HG03520 (cell line): ENCODE data around the gene PAQR4.
A peak's percentile ranks its signal among the peaks of the same experiment; 100 is the strongest.

Experiments
- ATAC-seq: cut with Tn5 transposase; IDR thresholded peaks from one replicate; pipeline ENCODE4 v1.9.1; 2021; ENCODE audit warnings: mild to moderate bottlenecking, moderate library complexity; ENCODE audit not compliant: unreplicated experiment

PAQR4 gene

DNA sequence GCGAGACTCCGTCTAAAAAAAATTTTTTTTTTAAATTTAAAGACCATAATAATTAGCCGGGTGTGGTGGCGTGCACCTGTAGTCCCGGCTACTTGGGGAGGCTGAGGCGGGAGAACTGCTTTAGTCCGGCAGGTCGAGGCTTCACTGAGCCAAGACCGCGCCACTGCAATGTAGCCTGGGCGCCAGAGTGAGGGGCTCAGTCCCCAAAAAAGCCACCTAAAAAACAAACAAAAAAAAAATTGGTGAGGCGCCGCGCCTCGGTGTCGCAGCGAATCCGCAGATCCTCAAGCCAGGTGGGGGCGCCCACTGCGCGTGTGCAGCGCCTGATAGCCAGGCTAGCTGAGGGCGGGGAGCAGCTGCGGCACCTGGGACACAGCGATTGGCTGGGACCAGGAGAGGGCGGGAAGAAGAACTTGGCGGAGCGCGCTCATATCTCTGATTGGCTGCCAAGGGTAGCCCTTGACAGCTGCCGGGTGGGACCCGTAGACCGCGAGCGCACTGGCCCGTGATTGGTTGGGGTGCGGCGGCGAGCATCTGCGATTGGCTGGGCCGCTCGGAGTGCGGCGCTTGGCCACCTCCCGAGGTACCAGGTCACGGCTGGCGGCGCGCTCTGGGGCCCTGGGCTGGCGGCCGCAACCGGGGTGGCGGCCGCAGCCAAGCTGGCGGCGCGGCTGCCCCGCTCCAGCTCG is 34.6 kb downstream of the PAQR4 start:
- peak; percentile 95 for ATAC-seq

DNA sequence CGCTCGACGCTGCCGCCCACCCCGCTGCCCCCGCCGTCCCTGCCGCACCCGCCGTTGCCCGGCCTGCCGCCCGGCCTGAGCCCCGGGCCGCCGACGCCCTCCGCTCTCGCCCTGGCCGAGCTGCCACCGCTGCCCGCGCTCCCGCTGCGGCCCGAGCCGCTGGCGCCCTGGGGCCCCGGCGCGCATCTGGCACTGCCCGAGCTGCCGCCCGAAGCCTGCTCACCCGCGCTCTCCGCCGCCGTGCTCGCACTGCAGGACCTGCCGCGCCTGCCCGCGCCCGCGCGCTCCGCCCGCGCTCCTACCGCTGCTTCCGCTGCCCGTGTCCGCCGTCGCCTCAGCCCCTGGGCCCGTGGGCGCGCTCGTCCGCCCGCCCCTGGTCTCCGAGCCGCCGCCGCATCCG is 35.2 kb downstream of the PAQR4 start:
- peak; percentile 13 for ATAC-seq

DNA sequence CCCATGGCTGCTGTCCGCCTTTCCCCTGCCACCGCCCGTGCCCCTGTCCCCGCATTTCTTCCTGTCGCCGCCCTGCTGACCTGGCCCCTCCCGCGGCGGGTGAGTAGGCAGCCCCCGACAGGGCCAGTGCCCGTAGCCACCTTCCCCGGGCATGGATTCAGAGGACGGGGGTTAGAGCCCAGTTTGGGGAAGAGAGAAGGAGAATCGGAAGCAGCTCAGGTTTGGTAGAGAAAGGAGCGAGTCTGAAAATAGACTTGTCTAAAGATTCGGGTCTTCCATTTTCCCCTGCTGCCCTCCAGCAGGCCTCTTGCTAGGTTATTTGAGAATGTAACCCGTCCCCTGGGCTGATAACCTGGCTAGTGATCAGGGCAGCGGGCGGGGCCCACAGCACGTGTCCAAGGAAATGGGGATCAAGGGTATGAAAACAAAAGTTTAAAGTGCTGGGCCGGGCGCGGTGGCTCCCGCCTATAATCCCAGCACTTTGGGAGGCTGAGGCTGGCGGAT is 35.7 kb downstream of the PAQR4 start:
- ATAC-seq = no peak

DNA sequence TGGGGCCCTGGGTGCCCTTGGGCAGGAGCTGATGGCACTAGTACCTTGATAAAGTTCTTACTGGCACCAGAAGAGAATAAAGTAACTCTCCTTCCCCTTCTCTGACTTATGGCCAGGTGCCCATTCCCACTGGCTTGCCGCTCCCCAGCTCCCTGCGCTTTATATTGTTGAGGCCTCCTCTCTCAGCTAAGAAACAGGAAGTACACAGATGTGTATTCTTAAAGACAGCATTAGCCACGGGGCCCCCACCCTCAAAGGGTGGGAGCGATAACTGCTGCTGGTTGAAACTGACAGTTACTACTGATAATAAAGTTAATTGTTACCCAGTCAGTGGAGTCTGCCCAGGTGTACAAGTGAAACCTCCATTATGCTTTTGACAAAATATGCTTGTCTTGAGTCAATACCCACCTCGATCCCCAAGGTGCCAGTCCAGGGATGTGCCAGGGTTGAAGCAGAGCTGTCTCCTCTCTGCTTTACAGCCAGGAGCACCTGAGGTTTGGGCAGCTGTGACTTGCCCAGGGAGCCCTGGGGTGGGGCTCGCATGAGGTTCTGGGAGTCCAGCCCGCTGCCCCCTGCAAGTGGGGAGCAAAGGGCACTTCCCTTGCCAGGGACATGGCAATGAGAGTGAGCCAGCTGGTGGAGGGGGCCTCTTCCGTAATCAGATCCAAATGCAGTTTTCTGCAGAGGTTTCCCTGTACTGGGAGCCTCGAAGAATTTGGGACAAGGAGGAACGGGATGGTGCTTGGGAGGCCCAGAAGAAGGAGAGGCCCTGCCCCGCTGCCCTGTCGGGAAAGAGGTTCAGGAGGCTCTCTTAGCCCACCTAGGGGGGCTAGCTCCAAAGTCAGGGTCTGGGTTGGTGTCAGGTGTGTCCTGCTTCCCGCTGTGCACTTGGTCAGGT is 38.2 kb downstream of the PAQR4 start:
- no peak for ATAC-seq

DNA sequence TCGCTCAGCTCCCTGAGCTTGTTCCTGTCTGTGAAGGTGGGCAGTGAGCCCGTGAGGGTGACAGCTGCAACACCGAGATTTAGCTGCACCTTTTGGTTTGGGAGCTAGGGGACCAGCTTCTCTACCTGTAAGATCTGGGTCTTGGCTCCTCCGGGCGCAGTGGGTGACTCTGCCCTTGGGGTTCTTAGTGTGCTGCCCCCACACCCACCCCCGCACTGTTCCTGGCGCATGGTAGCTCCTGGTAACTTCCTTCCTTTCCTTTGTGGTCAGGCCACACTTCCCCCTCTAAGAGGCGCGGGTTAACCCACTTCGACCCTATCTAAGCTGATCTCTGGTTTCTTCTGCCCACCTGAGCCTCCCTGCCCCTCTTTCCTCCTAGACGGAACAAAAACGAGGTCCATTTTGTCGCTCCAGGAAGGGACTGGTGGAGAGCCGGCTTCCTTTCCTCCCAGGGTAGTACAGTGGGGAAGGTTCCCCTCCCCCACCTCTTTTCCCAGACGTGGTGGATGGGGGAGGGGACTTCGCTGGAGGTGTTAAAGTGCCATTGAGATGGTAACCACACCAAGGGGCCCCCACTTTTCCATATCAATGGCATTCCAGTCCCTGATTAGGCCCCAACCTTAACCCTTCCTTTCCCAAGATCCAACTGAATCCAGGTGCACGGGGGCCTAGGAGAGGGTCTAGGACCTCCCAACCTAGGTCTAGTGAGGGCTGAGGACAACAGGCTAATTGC is 39.0 kb downstream of the PAQR4 start:
- ATAC-seq = no peak

DNA sequence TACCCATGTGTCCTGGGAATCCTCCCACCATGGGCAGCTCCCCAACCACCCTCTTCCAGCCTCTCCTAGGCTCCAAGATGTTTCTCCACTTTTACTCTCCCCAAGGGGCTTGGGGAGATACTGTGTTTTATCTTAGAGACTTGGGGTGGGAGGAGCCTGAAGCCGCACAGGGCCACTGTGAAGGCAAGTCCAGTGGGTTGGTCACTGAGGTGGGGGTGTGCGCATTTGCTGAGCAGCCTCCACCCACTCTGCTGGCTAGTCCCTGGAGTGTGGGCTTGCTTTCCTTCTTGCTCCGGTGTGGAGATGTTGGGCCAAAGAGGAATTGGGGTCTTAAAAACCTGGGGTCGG is 39.5 kb downstream of the PAQR4 start:
- no peak for ATAC-seq

DNA sequence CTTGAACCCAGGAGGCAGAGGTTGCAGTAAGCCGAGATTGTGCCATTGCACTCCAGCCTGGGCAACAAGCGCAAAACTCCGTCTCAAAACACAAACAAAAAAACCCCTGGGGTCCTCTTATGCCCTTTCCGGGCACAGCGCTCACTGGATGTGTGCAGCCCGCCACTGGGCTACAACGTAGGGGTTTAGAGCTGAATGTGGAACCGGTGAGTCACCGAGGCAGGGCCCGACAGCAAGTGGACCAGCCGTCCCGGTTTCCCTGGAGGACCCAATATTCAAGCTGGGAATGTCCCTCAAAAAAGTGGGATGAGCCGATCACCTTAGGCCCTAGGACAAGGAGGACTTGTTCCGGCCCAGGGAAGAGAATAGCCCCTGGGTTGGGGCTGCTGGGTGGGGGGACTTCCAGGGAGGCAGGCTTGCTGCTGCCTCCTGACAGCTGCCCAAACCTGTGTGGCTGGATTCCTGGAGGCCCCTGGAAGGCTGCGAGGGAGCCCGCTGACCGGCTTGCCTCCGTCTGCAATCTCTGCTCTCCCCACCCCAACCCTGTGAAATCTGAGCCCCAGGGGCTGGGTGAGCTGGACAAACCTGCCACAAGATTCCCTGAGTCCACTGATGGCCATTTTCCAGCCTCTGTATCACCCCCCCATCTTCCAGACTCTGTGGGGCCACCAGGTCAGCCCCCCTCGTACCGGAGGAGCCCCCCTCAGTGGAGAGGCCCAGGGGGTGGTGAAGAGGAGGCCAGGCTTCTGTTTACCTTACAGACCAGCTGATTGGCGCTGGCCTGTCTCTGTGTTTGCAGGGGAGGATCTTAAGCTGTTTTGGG is 40.6 kb downstream of the PAQR4 start:
- ATAC-seq = no peak

DNA sequence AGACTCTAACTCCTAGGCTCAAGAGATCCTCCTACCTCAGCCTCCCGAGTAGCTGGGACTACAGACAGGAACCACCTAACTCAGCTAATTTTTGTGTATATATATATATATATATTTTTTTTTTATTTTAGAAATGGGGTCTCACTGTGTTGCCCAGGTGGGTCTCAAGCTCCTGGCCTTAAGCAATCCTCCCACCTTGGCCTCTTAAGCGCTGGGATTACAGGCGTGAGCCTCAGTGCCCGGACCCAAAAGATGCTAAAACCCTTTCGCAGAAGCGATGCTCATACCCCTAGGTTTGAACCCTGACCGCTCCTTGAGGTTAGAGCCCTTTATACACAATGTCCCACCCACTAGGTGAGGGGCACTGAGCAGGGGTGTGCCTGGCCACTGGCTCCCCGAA is 41.4 kb downstream of the PAQR4 start:
- no peak for ATAC-seq

DNA sequence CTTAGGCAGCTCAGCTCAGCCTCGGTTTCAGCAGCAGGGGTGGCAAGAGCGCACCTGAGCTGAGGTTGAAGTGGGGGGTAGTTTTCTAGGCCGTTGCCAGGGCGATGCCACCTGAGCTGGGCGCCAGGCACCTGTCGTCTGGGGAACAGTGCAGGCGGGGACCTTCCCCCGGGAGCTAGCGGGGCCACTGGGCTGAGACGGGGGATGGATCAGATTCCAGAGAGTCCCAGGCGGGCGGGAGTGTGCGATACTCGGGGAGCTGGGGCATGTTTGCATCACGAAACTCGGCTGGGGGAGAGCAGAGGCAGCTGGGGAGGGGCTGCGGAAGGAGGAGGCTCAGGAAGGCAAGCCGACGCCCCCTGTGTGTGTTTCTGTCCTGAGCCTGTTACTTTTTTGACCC is 43.1 kb downstream of the PAQR4 start:
- no peak for ATAC-seq

DNA sequence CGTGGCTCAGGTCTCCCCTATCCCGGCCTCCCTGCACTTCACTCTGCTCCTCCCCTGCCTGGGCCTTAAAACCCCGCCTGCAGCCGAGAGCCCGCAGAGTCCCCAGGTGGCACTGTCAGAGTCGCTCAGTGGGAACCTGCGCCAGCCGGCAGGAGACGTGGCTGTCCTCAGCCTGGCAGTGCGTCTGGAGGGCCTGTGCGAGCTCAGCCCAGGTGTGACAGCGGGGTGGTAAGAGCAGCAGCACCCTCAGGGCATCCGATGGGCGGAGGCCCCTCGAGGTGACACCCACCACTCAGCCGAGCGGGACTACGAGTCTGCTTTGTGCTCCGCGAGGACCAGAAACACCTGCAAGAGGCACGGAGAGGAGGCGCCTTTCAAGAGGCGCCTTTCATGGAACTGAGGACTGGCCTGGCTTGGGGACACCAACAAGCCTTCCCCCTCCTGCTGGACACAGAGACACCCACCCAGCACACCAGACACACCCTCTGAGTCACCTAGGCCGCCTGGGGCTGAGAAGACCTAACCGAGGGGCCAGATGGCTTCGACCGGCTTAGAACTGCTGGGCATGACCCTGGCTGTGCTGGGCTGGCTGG is 43.8 kb downstream of the PAQR4 start, which contains the start of gene CLDN9:
CLDN9 (plus strand) TSS at position 96 of the 593 bp plus-strand sequence; CDS start at position 536, 440 bp downstream.
- no peak for ATAC-seq

DNA sequence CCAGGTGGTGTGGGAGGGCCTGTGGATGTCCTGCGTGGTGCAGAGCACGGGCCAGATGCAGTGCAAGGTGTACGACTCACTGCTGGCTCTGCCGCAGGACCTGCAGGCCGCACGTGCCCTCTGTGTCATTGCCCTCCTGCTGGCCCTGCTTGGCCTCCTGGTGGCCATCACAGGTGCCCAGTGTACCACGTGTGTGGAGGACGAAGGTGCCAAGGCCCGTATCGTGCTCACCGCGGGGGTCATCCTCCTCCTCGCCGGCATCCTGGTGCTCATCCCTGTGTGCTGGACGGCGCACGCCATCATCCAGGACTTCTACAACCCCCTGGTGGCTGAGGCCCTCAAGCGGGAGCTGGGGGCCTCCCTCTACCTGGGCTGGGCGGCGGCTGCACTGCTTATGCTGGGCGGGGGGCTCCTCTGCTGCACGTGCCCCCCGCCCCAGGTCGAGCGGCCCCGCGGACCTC is 44.4 kb downstream of the PAQR4 start:
- ATAC-seq = no peak

DNA sequence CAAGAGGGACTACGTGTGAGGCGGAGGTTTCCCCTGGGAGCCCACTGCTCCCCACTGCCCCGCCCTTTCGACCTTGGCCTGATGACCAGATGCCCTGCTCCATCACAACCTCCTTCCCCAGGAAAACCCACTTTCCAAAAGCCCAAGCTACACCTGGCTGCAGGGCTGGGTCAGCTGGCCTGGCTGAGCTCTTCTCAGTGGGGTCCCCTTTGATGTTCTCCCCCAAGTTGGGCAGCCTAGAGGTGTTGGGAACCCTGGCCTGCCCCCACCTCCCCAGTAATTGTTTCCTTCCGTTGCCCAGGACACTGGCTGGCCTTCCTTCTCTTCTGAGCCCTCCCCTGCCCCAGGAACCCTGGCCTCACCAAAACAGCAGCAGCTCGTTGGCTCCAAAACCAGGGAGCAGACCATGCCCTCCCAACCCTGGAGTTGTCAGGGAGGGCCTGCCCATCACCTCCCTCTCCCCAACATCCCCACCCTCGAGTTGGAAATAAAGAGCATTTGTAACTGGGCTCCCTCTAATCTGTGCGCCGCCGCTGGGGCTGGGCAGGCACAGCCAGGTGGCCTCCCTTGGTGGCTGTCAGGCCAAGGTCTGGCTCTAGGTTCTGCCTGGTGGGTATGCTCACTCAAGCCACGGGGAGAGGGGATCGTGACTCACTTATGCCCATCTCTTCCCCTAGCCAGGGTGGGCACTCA is 45.0 kb downstream of the PAQR4 start:
- no peak for ATAC-seq

DNA sequence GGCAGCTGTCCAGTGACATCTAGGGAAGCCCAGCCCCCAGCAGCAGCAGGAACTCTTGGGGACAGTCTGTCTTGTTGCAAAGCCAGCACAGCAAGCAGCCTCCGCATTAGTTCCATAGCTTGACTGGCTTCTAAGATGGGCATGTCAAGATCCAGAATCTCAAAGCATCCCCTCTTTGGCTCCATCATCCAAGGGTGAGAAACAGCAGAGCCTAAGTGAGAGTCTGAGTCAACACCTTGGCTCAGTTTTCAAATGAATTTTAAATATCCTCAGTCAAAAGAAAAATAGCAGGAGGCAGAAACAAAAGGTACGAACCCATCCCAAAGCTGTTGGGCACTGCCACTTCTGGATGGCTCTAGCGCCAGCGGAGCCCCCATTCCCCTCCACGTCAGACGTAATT is 45.8 kb downstream of the PAQR4 start:
- no peak for ATAC-seq

DNA sequence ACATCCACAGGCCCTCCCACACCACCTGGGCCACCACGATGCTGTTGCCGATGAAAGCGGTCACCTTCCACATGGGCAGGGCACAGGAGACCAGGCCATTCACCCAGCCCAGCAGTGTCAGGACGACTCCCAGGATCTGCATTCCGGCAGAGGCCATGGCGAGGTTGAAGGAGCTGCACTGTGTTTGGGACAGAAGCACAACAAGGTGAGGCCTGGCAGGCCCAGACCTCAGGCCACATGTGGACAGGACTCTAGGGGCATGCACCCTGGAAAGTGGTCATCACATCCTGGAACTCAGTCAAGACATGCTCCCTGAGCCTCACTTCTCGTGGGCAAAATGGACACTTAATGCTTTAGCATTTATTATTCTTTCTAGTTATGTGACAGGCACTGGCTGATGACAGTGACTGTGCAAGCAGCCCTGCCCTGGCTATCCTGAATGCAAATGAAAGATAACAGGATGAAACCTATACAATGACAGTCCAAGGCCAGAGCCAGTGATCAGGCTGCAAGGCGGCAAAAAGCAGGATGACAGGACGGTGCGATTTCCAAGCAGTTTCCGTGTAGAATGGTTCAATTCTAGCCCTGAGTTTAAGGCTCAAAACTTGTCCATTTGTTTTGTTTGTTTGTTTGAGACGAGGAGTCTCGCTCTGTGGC is 46.8 kb downstream of the PAQR4 start:
- no peak for ATAC-seq

DNA sequence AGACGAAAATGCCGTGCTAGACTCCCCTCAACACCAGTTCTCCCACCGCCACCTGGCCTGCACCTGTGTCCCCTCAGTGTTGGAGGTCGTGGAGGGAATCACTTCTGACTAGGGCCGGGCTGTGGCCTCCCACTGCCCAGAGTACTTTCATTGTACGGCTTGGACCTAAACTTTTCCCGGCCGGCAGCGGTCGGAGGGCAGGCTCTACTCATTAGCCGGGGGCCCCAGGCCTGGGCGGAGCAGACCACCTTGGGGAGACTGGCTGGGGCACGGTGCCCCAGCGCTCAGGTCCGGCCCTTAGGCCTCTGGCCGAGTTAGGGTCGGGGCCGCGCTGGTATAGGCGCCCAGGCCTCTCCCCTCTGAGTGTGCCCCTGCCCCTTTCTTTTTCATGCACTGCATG is 48.2 kb downstream of the PAQR4 start:
- ATAC-seq = no peak

DNA sequence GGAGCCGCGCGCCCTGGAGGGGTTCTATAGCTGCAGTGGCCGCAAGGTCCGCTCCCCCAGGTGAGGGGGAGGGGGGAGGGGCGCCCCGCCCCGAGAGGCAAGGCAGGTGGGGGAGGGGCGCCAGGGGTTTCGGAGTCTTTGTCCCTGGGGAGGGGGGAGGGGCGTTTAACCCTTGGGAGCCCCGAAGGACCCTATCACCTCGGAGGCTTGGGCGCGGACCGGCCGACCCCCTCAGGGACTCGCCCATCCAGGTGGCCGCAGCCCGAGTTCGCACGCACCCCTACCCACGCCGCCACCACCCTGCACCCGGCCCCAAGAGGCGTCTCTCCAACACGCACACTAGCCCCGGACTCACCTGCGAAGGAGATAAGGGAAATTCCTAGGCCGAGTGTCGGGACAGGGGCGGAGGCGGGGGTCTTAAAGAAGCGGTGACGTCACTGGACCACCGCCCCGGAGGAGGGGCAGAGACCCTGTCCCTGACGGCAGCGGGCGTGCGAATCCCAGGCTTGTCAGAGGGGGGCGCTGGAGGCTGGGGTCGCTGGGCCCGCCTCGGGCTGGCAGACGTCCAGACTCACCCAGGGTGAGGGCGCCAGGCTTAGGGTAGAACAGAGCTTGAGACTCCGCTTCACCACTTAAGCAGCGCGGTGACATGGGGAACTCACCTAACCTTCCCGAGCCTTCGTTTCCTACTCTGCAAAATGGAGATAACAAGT is 48.8 kb downstream of the PAQR4 start, which contains the start of gene CLDN6:
CLDN6 (minus strand) TSS at position 390 of the 713 bp plus-strand sequence. CDS start 2,162 bp downstream, outside the sequence.
- ATAC-seq = no peak

DNA sequence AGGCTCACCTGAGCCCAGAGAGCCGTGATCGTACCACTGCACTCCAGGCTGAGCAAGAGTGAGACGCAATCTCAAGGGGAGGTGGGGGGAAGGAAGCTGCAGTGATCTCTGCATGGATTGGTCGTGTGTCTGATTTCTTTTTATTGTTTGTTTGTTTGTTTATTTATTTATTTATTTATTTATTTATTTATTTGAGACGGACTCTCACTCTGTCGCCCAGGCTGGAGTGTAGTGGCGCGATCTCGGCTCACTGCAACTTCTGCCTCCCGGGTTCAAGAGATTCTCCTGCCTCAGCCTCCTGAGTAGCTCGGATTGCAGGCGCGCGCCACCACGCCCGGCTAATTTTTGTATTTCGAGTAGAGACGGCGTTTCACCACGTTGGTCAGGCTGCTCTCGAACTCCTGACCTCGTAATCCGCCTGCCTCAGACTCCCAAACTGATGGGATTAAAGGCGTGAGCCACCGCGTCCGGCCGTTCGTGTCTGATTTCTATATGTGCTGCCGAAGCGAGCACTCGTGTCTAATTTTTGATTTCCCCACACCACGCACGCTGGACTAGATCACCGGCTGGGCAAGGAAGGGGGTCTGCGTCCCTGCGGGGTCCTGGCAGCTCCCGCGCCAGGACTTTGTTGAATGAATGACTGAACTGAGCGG is 50.6 kb downstream of the PAQR4 start:
- no peak for ATAC-seq

DNA sequence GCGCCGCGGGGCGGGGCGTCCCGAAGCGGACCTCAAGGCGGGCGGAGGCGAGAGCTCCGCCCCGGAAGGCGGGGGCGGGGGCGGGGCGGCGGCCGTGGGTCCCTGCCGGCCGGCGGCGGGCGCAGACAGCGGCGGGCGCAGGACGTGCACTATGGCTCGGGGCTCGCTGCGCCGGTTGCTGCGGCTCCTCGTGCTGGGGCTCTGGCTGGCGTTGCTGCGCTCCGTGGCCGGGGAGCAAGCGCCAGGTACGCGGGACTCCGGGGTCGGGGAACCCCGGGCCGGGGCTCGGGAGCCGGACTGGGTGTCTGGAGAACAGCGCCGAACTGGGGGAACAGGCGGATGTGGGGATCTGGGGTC is 51.1 kb downstream of the PAQR4 start, which contains the start of gene TNFRSF12A:
TNFRSF12A (plus strand) TSS at position 122 of the 357 bp plus-strand sequence; CDS start at position 152, 30 bp downstream.
- no peak for ATAC-seq
